Suppressor macrophage treated with lipopolysaccharide for 1 hour (primary cell): ENCODE data around the gene DCTN1.
A peak's percentile ranks its signal among the peaks of the same experiment; 100 is the strongest.
"Not testable (repeated sequence)": the region's sequence is repeated elsewhere in the genome, so short reads cannot be mapped to it uniquely, and the experiment has no call there.

Experiments used
- DNase-seq, 3 donors: peaks; one replicate each; pipeline ENCODE4 v3.0.0-alpha.2; 2020 to 2022

The DCTN1 gene

DNA sequence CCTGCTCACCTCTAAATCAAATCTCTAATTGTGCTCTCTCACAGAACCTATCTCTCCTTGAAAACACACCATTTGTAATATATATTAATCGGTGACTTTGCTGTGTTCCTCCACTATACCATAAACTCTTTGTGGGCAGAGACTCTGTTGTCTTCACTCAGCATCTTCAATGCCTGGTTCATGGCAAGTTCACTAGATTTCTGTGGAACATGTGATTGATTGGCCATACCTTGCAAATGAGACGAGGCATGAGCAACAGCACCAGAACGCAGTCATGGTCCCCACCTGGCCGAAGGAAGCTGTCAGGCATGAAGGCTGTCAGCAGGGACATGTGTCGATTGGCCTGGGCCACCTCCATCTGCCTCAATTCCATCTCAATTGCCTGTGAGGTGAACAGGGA, 11.6 kb downstream of the DCTN1 start:
- DNase-seq = no peak

DNA sequence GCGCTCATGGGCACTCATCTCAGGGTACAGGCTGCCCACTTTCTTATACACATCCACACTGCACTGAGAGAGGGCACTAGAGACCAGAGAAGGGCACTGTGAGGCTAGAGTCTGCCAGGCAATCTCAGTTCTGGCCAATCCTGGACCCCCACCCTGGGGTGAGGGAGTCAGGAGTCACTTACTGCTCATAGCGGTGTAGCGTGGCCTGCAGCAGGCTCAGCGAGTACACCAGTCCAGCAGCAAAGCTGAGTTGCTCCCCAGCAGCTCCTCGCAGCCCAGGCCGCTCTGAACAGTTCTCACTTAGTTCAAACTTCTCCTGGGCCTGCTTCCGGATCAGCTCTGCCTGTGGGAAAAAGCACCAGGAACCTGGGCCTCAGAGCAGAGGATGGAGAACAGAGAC, 12.3 kb downstream of the DCTN1 start:
- no peak for DNase-seq

DNA sequence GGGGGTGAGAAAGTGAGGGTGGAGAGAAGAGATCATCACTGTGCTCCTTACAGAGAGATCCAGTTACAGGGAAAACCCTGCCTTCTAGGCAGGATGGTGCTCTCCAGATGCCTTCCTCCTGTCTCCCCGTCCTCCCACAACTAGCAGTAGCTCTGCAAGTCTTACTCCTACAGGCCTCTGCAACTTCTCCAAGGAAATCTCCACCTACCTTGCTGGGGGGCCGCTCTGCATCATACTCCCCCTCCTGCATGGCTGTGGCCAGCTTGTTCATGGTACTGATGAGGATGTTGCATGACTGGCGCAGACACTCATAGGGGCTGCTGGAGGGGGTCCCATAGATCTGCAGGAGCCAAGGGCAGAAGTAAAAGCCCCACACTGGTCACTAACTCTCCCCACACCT, 14.1 kb downstream of the DCTN1 start:
- no peak for DNase-seq

DNA sequence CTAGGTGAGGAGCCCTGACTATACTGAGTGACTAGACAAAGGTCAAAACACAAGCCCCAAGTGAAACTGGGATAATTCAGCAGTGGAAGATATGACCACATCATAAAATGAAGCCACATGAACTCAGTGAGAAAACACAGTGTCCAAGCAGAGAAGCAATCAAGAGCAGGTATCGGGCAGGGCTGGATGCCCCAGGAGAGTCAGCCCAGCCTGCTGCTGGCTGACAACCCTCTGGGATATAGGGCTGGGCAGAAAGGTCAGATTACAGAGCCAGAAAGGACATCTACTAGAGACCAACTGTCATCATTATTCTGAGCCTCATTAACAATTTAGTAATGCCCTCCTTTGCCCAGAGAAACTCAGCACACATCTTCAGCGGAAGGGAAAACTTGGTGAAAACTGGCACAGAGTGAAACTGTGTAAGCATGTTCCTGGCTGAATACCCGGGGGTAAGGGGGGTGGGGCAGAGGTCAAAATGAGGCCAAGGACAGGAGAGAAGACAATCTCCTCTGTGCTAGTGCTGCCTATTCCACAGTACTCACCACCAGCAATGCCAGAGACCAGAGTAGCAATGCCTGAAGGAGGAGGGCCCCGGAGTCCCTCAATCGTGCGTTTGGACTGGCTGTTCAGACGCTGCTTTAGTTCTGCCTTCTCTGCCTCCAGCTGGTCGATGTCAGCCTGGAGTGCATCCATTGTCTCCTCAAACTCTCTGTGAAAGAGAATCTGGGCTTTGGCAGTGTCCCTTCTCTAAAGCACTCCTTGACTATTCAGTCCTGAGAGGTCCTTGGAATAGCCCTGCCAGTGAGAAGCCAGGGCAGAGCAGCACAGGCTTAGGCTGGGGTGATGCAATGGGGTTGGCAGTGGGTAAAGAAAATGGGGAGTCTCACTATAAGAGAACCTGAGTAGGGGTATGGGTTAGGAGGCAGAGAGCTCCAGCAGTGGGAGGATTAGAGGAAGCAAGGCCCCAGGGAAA, 15.3 kb downstream of the DCTN1 start:
- DNase-seq = no peak

DNA sequence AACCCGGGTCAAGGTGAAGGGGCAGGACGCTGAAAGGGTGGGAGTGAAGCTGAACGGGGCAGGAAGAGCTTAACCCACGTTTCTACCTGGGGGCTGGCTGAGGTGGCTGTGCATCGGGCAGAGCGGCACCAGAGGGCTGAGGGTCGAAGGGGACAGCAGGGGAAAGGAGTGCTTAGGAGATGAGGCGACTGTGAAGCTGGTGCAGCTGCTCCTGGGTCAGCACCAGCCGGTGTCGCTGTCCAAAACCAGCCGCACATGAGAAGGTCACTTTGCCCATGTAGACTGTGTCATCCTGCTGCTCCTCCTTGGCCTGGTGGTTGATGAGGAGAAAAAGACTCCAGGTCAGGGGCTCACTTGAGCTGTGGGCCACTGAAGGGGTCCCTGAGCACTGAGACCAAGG, 18.8 kb downstream of the DCTN1 start:
- DNase-seq = no peak

DNA sequence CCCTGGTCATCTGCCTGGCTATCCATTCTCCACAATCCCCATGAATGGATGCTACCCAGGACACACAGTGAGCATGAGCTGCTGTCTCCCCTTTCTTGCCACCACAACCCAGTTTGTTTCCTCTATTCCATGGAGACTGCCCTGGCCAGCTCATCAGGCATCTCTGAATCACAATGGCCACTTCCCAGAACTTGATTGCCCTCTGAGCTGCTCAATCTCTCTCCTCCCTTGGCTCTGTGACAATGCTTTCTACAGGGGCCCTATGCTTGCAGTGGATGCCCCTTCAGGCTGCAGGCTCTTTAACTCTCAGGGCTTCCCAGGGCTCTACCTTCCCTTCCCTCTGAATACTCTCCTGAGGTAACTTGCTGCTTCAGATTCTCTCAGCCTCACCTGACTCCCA, 22.5 kb downstream of the DCTN1 start:
- DNase-seq = no peak

DNA sequence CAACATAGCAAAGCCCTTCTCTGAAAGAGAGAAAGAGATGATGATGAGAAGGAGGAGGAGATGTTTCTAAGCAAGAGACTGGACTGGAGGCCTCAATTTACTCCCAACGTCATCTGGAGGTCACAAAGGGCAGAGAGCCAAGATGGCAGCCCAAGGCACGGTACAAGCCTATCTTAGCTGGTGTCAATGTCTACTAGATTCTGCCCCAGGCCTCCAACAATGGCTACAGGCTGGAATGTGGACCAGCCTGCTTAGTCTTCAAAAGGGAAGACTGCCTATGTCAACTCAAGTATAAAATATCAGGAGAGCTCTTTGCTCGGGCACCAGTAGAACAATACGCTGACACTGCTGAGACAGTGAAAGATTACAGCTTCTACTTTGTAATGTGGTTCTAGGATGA, 30.2 kb downstream of the DCTN1 start:
- DNase-seq = no peak

DNA sequence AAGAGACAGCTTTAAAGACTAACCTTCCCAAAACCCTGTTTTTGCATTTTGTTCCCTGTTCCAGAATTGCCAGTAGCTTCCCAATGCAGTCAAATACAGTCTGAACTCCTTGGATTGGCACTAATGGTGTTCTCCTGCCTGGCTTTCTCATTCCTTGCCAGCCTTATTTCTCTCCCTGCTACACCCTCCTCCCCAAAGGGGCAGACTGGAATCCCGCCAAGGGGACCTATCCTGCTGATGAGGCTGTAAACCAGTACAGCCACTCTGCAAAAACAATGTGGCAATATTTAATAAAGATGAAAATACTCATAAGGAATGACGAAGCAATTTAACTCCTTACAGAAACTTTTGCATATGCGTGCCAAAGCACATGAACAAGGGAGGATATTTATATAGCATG, 32.4 kb downstream of the DCTN1 start:
- DNase-seq = no peak

DNA sequence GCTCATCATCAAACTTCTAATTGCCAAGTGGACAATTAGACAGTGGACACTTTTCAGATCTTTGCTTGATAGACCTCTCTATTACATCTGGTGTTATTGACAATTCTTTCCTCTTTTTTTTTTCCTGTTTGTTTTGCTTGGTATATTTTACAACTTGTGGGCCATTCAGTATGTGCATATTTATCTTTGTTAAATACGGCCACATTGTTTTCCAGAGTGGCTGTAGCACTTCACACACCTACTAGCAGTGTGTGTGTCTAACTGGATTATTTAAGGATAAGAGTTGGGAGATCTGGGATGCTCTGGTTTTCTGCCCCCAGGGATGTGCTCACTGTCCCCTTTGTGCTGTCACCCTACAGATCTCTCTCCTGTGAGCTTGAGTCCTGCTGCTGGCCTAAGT, 32.8 kb downstream of the DCTN1 start:
- no peak for DNase-seq

DNA sequence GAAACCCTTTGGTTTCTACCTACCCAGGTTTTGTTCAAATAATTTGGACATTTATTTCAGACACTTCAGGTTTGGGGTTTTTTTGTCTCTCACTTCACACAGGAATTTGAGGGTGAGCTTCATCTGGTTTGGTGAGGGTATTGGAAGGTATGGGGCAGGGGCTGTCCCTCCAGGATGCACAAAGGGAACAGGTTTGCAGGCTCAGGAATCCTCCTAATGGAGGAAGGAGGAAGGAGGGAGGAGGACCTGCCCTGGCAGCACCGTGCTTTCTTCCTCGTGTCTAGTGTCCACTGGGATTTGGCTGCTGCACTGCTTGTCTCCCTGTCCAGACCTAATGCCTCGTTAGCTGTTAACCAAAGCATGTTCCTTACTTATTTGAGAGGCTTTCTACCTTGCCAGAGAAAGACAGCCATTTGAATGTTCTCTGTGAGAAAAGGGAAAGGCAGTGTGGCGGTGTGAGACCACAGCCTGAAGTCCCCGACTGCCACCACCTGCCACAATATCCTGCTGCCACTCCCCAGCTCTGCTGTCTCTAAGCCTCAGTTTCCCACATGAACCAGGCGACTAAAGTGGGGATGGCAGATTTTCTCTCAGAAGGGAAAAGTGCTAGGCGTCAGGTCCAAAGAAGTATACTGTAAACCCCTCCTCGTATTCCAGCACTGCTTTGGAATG, 34.7 kb downstream of the DCTN1 start:
- no peak for DNase-seq

DNA sequence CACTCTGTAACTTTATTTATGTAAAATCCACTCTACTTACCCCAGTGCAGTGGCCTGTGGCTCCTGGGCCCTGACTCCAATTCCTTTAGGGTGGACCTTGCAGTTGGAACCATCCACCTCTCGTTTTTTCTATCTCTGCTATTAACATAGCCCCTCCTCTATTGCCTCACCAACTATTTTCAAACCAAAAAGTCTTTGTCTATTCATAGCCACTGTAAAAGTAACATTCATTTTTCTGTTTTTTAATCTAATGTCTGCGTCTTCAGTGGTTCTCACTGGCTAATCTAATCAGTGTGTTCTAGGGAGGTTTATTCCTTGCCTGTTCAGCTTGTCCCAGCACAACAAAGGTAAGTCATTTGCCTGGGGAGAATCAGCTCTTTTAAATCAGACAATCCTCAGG, 36.8 kb downstream of the DCTN1 start, which contains the start of gene SLC4A5:
Gene SLC4A5 (minus strand): TSS at position 101 of the 400 bp plus-strand sequence. CDS start 28,393 bp downstream, outside the sequence.
- no peak for DNase-seq

DNA sequence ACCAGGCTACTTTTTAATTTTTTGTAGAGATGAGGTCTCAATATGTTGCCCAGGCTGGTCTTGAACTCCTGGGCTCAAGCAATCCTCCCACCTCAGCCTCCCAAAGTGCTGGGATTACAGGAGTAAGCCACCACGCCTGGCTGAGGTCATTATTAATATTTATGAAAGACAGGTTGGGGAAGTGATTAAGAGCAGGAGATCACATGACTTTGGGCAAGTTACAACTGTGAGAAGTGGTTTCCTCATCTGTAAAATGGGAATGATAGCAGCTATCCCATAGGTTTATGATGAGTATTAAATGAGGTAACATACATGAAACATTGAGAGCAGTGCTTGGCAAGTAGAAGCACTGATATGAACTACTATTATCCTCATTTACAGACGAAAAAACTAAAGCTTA, 43.9 kb downstream of the DCTN1 start:
- DNase-seq = not testable (repeated sequence)

DNA sequence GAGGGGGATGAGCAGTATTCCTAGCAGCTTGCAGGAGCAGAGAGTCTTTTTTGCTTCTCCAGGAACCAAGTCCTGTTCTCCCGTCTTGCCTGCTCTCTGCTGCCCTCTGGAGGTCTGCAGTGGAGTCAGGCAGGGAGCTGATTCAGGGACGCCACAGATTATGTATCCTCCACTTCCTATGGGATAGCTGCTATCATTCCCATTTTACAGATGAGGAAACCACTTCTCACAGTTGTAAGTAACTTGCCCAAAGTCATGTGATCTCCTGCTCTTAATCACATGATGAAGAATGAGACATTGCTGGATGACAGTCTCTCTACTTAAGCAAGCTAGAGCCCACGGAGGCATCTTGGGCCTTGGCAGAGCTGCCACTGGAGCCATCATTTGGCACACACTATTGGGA, 45.2 kb downstream of the DCTN1 start:
- peak; percentile 69 to 84 (median 77) for DNase-seq

DNA sequence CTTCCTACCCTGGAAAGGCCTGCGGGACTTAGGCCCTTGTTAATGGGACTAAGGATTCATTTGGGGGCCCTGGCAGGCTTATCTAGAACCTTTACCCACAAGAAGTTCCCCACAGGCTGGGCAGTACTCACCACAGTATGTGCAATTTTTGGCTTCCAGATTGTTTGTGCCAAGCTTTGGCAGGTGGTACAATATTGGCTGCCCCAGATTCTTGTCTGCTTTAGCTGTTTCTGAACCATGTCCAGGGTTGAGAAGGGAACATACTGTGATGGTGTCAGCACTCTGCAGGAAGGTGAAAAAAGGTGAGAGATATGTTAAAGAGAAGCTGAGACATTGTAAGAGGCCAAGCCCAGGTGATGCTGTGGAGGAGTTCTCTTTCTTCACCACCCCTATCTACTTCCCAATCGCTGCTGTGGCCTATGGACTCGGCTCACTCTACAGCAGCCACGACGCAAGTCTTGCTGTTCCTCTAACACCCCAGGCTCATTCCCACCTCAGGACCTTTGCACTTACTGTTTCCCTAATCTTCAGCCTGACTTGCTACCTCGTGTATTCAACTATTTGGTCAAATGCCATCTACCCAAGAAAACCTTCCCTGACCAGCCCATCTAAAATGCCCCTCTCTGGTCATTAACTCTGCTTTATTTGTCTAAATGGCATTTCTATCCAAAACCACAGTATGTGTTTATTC, 46.1 kb downstream of the DCTN1 start:
- DNase-seq = no peak

DNA sequence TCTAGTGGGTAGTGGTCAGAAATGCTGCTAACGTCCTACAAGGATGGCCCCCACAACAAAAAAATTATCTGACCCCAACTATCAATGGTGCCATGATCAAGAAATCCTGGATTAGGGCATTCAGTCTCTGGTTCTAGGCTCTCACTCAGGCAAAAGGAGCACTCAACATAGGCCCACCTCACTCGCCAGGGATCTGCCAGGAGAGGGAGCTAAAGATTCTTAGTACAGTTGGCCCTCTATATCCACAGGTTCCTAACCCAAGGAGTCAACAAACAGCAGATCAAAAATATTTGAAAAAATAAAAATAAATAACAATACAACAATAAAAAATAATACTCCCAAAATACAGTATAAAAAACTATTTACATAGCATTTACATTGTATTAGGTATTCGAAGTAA, 46.9 kb downstream of the DCTN1 start:
- peak in 1 of 3 donors; percentile 28 for DNase-seq

DNA sequence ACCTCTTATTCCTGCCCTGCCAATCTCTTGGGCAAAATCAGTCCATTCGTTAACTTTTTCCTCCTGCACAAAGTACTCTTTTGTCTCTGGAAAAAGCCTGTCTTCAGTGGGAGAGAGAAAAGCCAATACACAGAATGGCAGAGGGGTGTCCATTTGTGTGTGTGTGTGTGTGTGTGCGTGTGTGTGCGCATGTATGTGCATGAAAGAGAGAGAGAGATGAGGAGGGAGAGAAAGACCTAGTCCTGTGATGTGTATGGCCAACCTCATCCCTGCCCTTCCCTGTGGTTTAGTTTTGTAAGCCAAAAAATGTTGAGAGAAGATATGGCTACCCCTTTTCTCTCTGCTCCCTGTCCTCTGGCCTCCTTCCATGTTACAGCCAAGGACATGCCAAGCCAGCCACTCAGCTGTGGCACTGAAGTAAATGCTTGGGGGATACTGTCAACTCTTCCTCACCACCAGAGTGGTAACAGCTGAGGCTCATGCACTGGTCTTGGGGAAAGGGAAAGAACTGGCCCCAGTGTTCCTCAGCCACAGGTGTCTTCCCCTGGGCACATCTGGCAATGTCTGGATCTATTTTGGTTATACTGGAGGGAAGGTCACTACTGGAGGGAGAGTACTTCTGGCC, 47.4 kb downstream of the DCTN1 start:
- DNase-seq = no peak

DNA sequence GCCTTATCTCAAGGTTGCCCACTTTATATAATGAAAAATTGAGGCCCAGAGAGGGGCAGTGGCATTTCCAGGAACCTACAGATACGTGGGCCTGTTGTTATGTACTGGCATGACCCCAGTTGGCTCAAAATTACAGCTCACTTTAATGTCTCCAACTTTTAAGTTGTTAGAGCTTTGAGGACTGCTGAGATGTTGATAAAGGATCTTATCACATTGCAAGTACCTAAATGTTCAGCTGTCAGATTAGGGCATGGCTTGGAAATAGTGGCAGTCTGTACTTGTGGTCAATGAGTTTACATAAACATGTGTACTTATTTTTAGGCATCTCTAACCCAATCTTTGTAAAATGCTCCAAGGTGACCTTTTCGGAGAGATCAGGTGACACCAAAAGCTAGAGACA, 51.5 kb downstream of the DCTN1 start:
- DNase-seq = no peak

DNA sequence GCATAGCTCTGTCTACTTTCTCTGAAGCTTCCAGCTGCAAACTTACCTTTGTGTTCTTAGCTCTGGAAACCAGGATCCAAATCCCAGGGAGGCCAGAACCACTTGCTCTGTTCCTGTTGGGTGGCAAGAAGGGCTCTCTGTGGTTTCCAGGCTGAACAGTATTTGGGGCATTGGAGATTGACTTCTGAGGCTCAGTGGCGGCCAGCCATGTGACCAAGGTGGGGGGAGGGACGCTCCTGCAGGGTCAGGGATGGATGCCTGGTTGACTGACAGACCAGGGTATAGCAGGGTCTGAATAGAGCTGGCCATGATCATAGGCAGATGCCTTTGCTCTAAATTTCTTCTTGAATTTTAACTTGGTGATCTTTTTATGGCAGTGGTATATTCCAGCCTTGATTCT, 52.0 kb downstream of the DCTN1 start:
- DNase-seq = no peak

DNA sequence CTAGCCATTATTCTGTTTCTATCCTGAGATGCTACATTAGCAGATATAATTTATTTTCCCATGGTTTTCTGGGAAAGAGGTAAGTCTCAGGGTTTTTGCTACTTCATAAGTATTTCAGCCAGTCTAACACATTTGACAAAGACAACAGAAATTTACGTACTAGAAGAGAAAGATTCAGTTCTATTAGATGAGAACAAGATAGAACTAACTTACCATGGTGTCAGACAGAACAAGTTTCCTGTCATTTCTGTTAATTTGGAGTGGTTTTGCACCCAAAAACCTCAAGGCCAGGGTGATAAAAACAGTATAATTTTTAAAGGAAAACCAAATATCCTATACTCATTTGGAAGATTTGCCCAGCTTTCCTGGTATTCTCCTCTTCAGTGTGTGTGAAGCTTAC, 52.5 kb downstream of the DCTN1 start:
- DNase-seq = no peak

DNA sequence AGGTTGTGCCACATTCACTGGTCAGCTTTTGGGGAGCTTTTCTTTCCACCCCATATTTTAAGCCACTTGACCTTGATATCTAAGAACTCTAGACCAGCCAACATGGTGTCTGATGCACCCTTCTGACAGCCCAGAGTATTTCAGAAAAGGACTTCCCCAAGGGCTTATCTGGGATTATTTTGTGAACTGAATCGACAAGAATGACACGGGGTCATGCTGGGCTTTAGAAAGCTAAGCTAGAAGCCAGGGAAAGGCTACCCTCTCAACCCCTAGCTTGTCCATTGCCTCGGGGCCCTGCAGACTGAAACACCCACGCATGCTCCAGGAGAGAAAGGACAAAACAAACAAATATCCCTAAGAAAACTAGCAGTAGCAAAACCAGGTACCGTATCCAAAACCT, 52.9 kb downstream of the DCTN1 start:
- DNase-seq = no peak

DNA sequence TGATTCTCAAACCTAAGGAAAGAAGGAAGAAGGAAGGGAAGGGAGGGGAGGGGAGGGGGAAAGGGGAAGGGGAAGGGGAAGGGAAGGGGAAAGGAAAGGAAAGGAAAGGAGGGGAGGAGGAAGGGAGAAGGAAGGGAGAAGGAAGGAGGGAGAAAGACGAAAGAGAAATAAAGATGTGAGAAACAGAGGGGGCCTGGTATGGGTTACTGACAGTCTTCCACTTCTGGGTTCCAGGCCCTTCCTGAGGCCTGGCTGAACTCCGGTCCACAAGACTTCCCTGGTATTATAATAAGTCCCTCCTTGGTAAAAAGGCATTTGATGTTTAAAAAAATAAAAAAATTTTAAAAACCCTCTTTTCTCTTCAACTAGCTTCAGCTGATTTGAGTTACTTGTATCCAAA, 54.3 kb downstream of the DCTN1 start:
- no peak for DNase-seq

DNA sequence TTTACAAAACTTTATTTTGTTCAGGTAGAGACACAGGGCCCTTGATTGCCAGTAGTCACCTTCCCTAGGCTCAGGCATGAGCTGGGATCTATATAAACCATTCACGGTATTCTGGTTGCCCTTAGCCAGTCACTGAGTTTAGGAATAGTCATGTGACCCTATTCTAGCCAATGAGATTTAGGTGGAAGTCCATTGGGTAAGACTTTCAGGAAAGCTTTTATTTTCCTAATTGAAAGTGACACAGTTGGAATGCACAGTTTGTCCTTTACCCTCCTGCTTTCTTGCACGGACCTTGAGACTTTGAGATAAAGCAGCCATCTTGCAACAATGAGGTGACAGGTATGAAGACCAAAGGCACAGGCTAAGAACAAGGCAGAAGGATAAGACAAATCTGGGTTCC, 58.4 kb downstream of the DCTN1 start:
- no peak for DNase-seq

DNA sequence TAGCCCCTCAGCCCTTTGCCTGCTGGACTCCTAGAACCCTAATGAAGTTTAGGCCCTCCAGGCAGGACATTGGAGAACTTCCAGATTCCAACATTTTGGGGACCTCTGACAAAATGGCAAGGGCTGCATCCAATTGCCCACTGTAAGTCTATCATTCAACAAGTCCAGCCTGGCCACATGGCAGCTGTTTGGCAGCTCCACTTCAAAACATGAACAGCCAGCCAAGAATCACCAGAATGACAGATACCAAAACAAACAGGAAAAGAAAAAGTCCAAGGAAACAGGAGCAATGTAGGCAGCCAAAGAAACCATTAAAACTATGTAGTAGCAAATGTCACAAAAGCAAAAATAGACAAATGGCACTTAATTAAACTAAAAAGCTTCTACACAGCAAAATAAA, 62.4 kb downstream of the DCTN1 start:
- no peak for DNase-seq
